Measurements from ENCODE around the gene HES1.
A peak's percentile ranks its signal among the peaks of the same experiment; 100 is the strongest.

Gene HES1

GRCh38 chr3:194102436-194102835 is 33.5 kb upstream of the HES1 start:
- H3K9me3 ChIP-seq (ENCODE audit: insufficient read depth, low read depth, low read length), result no peaks in the 10 kb centered on the region
- no peak overlapping the region for H3K4me2 ChIP-seq (ENCODE audit: low read depth, low read length, poor library complexity, severe bottlenecking)
- no peaks in the 10 kb centered on the region for H3K36me3 ChIP-seq (ENCODE audit: insufficient read depth, low read length)
- no peak overlapping the region for H3K4me3 ChIP-seq (ENCODE audit: low read length, poor library complexity, severe bottlenecking)
- no peaks in the 10 kb centered on the region for H3K9me2 ChIP-seq (replicated peaks; ENCODE audit: low read depth, low read length)
- no peaks in the 10 kb centered on the region for H4K20me1 ChIP-seq (ENCODE audit: insufficient read depth, low read length, poor library complexity, severe bottlenecking)
- H3K79me2 ChIP-seq (ENCODE audit: insufficient read depth, low read length), result no peaks in the 10 kb centered on the region
- peaks cover 35% of the 10 kb centered on the region for H3K4me1 ChIP-seq (ENCODE audit: insufficient read depth, low read length, poor library complexity, severe bottlenecking)
- H3F3A ChIP-seq (ENCODE audit: low read depth), result no peaks in the 10 kb centered on the region
- H2AFZ ChIP-seq (ENCODE audit: low read length), result no peak overlapping the region
- no peak overlapping the region for H3K9ac ChIP-seq (ENCODE audit: low read depth, low read length, poor library complexity, severe bottlenecking)
- no peak for TF ChIP-seq CTCF (conservative IDR thresholded peaks at IDR 0.05; ENCODE audit: low read length)
- TF ChIP-seq EZH2phosphoT487 (IDR thresholded peaks at IDR 0.05; ENCODE audit: borderline replicate concordance), result no peak
- no peaks in the 10 kb centered on the region for H3K27me3 ChIP-seq (ENCODE audit: insufficient read depth, low read length, poor library complexity, severe bottlenecking)

DNA sequence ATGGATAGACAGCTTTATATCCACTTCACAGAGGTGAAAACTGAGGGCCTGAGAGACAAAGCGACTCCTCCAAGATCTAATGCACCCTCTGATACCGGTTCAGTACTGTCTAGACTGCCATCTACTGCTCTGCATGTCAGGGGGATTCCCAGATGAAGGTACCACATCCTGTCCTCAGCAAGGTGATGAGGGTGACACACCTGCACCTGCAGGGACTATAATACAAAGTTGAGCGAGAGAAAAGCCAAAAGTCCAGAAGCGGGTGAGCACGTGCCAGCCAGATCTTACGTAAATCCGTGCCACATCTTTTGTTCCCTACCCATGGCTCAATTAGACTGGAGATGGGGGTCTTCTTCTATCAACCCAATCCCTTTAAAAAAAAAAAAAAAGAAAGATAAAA is 32.4 kb upstream of the HES1 start:
- H3K4me2 ChIP-seq (ENCODE audit: low read depth, low read length, poor library complexity, severe bottlenecking), result no peak overlapping the region
- H3K4me3 ChIP-seq (ENCODE audit: low read length, poor library complexity, severe bottlenecking), result no peak overlapping the region
- H3F3A ChIP-seq (ENCODE audit: low read depth), result no peaks in the 10 kb centered on the region

DNA sequence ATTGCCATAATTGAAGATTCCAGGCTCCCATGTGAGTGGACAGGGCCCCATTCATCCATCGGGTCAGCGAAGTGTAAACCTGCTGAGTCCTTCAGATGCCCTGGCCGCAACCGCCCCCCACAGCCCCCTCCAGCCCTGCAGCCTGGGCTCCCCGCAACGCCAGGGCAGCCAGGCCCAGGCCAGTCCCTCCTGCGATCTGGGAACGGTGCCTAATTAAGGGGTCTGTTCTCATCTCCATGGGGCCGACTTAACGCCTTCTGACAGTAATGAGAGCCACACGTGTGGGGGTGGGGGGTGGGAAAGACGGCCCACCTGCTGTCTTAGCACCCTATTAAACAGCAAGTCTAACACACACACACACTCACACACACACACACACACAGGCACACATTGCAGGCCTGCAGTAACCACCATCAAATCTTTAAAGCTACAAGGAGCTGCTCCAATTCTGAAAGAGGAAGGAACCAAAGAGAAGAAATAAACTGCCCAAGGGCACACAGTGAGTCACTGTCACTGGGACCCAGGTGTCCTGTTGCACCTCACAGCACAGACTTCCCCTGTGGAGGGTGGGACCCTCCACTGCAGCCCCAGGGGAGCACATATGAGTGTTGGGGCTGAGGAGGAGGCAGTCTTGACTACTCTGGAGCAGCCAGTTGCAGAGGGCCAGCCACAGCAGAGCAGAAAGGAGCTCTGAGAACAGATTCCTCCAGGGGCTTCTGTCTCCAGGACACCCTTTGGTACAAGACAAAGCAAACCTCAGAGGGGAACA is 31.8 kb upstream of the HES1 start:
- Histone ChIP-seq H3K4me1 (ENCODE audit: insufficient read depth, low read length, poor library complexity, severe bottlenecking) (peaks cover 29% of the 10 kb centered on the region), H3K36me3 (ENCODE audit: insufficient read depth, low read length) (no peaks in the 10 kb centered on the region), H3K9me2 (replicated peaks; ENCODE audit: low read depth, low read length) (no peaks in the 10 kb centered on the region), H3F3A (ENCODE audit: low read depth) (no peaks in the 10 kb centered on the region), H3K9ac (ENCODE audit: low read depth, low read length, poor library complexity, severe bottlenecking) (peak overlapping the region; percentile 16), H3K4me3 (ENCODE audit: low read length, poor library complexity, severe bottlenecking) (no peak overlapping the region), H4K20me1 (ENCODE audit: insufficient read depth, low read length, poor library complexity, severe bottlenecking) (no peaks in the 10 kb centered on the region), H3K9me3 (ENCODE audit: insufficient read depth, low read depth, low read length) (no peaks in the 10 kb centered on the region), H2AFZ (ENCODE audit: low read length) (peak overlapping the region; percentile 41; the same call in 1 of the 2 replicates), H3K27me3 (ENCODE audit: insufficient read depth, low read length, poor library complexity, severe bottlenecking) (no peaks in the 10 kb centered on the region), H3K4me2 (ENCODE audit: low read depth, low read length, poor library complexity, severe bottlenecking) (peak overlapping the region; percentile 11), H3K79me2 (ENCODE audit: insufficient read depth, low read length) (no peaks in the 10 kb centered on the region)
- TF ChIP-seq EZH2phosphoT487 (IDR thresholded peaks at IDR 0.05; ENCODE audit: borderline replicate concordance), result no peak
- TF ChIP-seq CTCF (conservative IDR thresholded peaks at IDR 0.05; ENCODE audit: low read length), result no peak

More for the DNA sequence above, 32.4 kb upstream of the HES1 start:
- no peaks in the 10 kb centered on the region for H3K9me3 ChIP-seq (ENCODE audit: insufficient read depth, low read depth, low read length)
- H3K79me2 ChIP-seq (ENCODE audit: insufficient read depth, low read length), result no peaks in the 10 kb centered on the region
- TF ChIP-seq CTCF (conservative IDR thresholded peaks at IDR 0.05; ENCODE audit: low read length), result no peak
- no peak for TF ChIP-seq EZH2phosphoT487 (IDR thresholded peaks at IDR 0.05; ENCODE audit: borderline replicate concordance)
- no peaks in the 10 kb centered on the region for H3K9me2 ChIP-seq (replicated peaks; ENCODE audit: low read depth, low read length)
- no peaks in the 10 kb centered on the region for H3K36me3 ChIP-seq (ENCODE audit: insufficient read depth, low read length)
- H3K27me3 ChIP-seq (ENCODE audit: insufficient read depth, low read length, poor library complexity, severe bottlenecking), result no peaks in the 10 kb centered on the region
- no peak overlapping the region for H3K9ac ChIP-seq (ENCODE audit: low read depth, low read length, poor library complexity, severe bottlenecking)
- no peaks in the 10 kb centered on the region for H4K20me1 ChIP-seq (ENCODE audit: insufficient read depth, low read length, poor library complexity, severe bottlenecking)
- H3K4me1 ChIP-seq (ENCODE audit: insufficient read depth, low read length, poor library complexity, severe bottlenecking), result peaks cover 30% of the 10 kb centered on the region
- H2AFZ ChIP-seq (ENCODE audit: low read length), result no peak overlapping the region
